ENCODE results near the gene AGPAT3. TPM values are rescaled to one million over a fixed set of nuclear protein-coding genes. Genes with fewer than 3 reads are reported as not detected.

The AGPAT3 gene
- total RNA-seq, 6 experiments from 2014 or later, result 56.9 to 111 (median 95.3) TPM

DNA sequence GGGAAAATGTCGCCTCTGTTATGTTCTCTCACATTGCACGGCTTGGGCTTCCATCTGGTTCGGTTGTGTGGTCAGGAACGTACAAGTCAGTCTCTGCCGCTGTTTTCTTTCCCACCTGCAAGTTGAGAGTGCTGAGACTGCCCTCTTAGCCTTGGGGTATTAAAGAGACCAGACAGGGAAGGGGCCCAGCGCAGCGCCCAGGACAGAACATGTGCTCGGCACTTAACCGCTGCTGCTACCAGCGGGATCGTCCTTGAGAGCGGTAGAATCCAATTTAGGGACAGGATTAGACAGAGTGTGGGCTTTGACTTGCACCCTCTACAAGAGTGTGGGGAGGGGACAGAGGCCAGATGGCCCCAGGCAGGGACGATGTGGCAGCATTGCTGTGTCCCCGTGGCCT is 17.7 kb upstream of the AGPAT3 start:
- no peaks in the 10 kb centered on the region for H3K27me3 ChIP-seq
- no peaks in the 10 kb centered on the region for H3K4me1 ChIP-seq
- H3K36me3 ChIP-seq, result no peaks in the 10 kb centered on the region
- no peak for ATAC-seq
- intact Hi-C loops (cut with DNase I), result no loop called here
- H3K27ac ChIP-seq, result no peak overlapping the region
- DNase-seq, result peak in 1 of 3 donors; percentile 10
- H3K9me3 ChIP-seq, result no peaks in the 10 kb centered on the region
- 91% methylated on average over 5 of the region's 14 CpGs for WGBS (ENCODE audit: insufficient coverage, low coverage, low lambda C conversion rate, missing lambda C conversion rate)
- no peak overlapping the region for H3K4me3 ChIP-seq
- TF ChIP-seq POLR2A (IDR thresholded peaks at IDR 0.05), result no peak
- TF ChIP-seq, protein P1, sequence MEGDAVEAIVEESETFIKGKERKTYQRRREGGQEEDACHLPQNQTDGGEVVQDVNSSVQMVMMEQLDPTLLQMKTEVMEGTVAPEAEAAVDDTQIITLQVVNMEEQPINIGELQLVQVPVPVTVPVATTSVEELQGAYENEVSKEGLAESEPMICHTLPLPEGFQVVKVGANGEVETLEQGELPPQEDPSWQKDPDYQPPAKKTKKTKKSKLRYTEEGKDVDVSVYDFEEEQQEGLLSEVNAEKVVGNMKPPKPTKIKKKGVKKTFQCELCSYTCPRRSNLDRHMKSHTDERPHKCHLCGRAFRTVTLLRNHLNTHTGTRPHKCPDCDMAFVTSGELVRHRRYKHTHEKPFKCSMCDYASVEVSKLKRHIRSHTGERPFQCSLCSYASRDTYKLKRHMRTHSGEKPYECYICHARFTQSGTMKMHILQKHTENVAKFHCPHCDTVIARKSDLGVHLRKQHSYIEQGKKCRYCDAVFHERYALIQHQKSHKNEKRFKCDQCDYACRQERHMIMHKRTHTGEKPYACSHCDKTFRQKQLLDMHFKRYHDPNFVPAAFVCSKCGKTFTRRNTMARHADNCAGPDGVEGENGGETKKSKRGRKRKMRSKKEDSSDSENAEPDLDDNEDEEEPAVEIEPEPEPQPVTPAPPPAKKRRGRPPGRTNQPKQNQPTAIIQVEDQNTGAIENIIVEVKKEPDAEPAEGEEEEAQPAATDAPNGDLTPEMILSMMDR (IDR thresholded peaks at IDR 0.05), result no peak

DNA sequence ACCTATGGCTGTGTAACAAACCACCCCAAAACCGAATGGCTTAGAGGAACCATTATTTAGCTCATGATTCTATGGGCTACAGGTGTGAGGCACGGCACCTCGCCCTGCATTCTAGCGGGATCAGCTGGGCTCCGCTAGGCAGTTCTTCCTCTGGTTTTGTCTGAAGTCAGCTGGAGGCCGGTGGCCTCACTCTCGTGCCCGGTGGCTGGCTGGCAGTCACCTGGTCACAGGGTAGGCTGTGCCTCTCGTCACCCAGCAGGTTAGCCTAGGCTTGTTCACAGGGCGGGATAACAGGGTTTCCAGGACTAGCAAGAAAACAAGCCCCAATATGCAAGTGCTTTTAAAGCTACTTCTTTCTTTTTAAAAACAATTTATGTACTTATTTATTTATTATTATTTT is 16.3 kb upstream of the AGPAT3 start:
- intact Hi-C loops (cut with DNase I), result no loop called here
- Histone ChIP-seq H3K4me1 (no peaks in the 10 kb centered on the region), H3K27me3 (no peaks in the 10 kb centered on the region), H3K4me3 (no peak overlapping the region), H3K9me3 (no peaks in the 10 kb centered on the region), H3K27ac (no peak overlapping the region), H3K36me3 (no peaks in the 10 kb centered on the region)
- DNase-seq, result peak in 1 of 3 donors; percentile 10
- no peak for ATAC-seq
- TF ChIP-seq, protein P1 (IDR thresholded peaks at IDR 0.05), result no peak
- no peak for TF ChIP-seq POLR2A (IDR thresholded peaks at IDR 0.05)
- WGBS (ENCODE audit: insufficient coverage, low coverage, low lambda C conversion rate, missing lambda C conversion rate), result 94% methylated on average over 3 of the region's 10 CpGs

DNA sequence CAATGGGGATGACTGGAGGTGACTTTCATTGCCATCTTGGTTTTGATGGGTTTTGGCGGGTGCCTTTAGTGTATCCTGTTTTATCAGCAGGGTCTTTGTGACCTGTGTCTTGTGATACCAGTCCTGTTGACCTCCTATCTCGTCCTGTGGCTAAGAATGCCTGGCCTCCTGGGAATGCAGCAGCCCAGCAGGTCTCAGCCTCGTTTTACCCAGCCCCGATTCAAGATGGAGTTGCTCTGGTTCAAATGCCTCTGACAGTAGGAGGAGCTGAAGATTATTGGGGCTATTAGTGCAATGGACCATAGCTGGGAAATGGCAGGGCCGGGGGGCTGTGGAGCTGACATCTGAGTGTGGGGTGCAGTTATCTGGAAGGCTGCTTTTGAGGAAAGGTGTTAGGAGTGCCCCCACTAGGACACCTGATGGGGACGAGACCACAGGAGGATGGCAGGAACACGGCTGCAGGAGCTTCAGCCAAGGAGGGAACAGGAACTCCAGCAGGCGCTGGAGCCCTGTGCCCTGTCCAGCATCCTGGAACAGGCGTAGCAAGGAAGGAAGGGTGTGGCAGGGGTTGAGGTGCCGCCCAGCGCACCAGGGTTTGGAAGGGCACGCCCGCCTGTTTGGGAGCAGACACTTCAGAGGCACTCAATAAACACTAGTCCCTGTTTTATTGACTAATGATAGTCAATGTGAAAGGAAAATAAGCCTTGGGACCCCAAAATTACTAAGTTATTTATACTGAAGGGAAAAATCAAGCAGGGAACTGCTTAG is 15.3 kb upstream of the AGPAT3 start:
- WGBS (ENCODE audit: insufficient coverage, low coverage, low lambda C conversion rate, missing lambda C conversion rate), result 73% methylated on average over 12 of the region's 13 CpGs
- H3K4me3 ChIP-seq, result no peak overlapping the region
- no peaks in the 10 kb centered on the region for H3K9me3 ChIP-seq
- TF ChIP-seq, protein P1 (IDR thresholded peaks at IDR 0.05), result no peak
- TF ChIP-seq POLR2A (IDR thresholded peaks at IDR 0.05), result no peak
- H3K27me3 ChIP-seq, result no peaks in the 10 kb centered on the region
- no peak overlapping the region for H3K27ac ChIP-seq
- no peaks in the 10 kb centered on the region for H3K36me3 ChIP-seq
- intact Hi-C loops (cut with DNase I), result no loop called here
- peak in 1 of 3 donors; percentile 31 for DNase-seq
- peak in 1 of 4 donors; percentile 9 for ATAC-seq
- H3K4me1 ChIP-seq, result no peaks in the 10 kb centered on the region

DNA sequence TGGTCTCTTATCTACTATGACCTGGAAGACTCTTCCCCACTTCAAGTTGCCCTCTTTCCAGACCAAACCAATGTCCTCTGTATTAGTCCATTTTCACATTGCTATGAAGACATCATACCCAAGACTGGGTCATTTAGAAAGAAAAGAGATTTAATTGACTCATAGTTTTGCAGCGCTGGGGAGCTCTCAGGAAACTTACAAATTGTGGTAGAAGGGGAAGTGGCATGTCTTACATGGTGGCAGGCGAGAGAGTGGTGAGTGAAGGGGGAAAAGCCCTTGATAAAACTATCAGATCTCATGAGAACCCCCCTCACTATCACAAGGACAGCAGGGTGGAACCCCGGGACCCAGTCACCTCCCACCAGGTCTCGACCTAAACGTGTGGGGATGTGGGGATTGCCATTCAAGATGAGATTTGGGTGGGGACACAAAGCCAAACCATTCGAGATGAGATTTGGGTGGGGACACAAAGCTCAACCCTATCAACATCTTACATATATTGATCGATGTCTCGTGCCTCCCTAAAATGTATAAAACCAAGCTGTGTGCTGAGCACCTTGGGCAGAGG is 14.2 kb upstream of the AGPAT3 start:
- H3K9me3 ChIP-seq, result no peaks in the 10 kb centered on the region
- H3K4me1 ChIP-seq, result no peaks in the 10 kb centered on the region
- no peaks in the 10 kb centered on the region for H3K36me3 ChIP-seq
- 73% methylated on average over 5 of the region's 8 CpGs for WGBS (ENCODE audit: insufficient coverage, low coverage, low lambda C conversion rate, missing lambda C conversion rate)
- no peak for ATAC-seq
- H3K27me3 ChIP-seq, result no peaks in the 10 kb centered on the region
- H3K27ac ChIP-seq, result no peak overlapping the region
- no peak for DNase-seq
- intact Hi-C loops (cut with DNase I), result no loop called here
- no peak overlapping the region for H3K4me3 ChIP-seq
- TF ChIP-seq, protein P1 (IDR thresholded peaks at IDR 0.05), result no peak
- no peak for TF ChIP-seq POLR2A (IDR thresholded peaks at IDR 0.05)

Measured in right lobe of liver (tissue), 6 donors.